Measurements from ENCODE around the gene TAP1.

GRCh38 chr6:32865724-32866443, 12.4 kb upstream of the TAP1 start:
- no peak for TF ChIP-seq POLR2A (IDR thresholded peaks at IDR 0.05; ENCODE audit: low read length)
- TF ChIP-seq GATA1 (IDR thresholded peaks at IDR 0.05; ENCODE audit: low read depth, low read length) = no peak

Data from erythroblast (primary cell).